ENCODE results near the gene EXOC6.

The EXOC6 gene

GRCh38 chr10:92822964-92823363, 25.4 kb upstream of the EXOC6 start:
- DNase-seq (ENCODE audit: low read depth, low spot score): no peak
- no peak overlapping the region for H3K4me3 ChIP-seq (ENCODE audit: low read depth, low read length)
- CTCF ChIA-PET: interaction anchor here (1.3 to 1.6 kb wide), 2 partner anchors 13 to 20 kb away, joined by 4 to 5 read pairs; no protein-coding TSS in a partner anchor
- TF ChIP-seq, protein P1, sequence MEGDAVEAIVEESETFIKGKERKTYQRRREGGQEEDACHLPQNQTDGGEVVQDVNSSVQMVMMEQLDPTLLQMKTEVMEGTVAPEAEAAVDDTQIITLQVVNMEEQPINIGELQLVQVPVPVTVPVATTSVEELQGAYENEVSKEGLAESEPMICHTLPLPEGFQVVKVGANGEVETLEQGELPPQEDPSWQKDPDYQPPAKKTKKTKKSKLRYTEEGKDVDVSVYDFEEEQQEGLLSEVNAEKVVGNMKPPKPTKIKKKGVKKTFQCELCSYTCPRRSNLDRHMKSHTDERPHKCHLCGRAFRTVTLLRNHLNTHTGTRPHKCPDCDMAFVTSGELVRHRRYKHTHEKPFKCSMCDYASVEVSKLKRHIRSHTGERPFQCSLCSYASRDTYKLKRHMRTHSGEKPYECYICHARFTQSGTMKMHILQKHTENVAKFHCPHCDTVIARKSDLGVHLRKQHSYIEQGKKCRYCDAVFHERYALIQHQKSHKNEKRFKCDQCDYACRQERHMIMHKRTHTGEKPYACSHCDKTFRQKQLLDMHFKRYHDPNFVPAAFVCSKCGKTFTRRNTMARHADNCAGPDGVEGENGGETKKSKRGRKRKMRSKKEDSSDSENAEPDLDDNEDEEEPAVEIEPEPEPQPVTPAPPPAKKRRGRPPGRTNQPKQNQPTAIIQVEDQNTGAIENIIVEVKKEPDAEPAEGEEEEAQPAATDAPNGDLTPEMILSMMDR (IDR thresholded peaks at IDR 0.05; ENCODE audit: insufficient read depth, low read length, missing control alignments): no peak
- POLR2A ChIA-PET: no interaction called here

GRCh38 chr10:92826061-92826460, 22.3 kb upstream of the EXOC6 start:
- DNase-seq (ENCODE audit: low read depth, low spot score): no peak
- TF ChIP-seq, protein P1 (IDR thresholded peaks at IDR 0.05; ENCODE audit: insufficient read depth, low read length, missing control alignments): no peak
- ChIA-PET POLR2A (no interaction called here), CTCF (no interaction called here)
- H3K4me3 ChIP-seq (ENCODE audit: low read depth, low read length): no peak overlapping the region

- ChIA-PET CTCF (no interaction called here), POLR2A (no interaction called here)
- H3K4me3 ChIP-seq (ENCODE audit: low read depth, low read length): no peak overlapping the region
- TF ChIP-seq, protein P1 (IDR thresholded peaks at IDR 0.05; ENCODE audit: insufficient read depth, low read length, missing control alignments): no peak
- no peak for DNase-seq (ENCODE audit: low read depth, low spot score)
Observed at GRCh38 chr10:92826504-92826903, 21.8 kb upstream of the EXOC6 start.

DNA sequence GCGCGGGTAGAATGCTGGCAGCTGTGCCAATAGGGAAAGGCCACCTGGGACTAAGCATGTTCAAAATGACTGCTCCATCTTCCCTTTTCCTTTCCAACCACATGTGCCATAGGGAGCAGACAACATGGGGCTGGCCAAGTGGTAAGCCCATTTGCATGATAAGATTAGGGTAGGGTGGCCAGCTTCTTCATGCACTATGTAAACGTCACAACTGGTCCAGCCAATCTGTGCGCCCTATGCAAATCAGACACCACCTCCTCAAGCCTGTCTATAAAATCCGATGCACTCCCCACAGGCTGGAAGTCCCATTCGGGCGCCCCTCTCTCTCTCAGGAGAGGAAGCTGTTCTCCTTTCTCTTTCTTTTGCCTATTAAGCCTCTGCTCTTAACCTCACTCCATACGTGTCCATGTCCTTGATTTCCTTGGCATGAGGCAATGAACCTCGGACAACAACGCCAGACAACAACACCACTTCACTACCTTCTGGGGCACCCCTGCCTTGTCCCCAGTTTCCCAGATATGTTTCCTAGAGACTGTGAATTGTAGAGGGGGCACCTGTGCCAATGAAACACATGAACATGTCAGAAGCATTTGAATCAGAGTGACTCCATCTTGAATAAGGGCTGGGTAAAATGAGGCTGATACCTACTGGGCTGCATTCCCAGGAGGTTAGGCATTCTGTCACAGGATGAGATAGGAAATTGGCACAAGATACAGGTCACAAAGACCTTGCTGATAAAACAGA, 19.1 kb upstream of the EXOC6 start:
- H3K4me3 ChIP-seq (ENCODE audit: low read depth, low read length): no peak overlapping the region
- ChIA-PET CTCF (interaction anchor here (2.1 kb wide), 1 partner anchor 13 kb away, joined by 11 read pairs; no protein-coding TSS in a partner anchor), POLR2A (no interaction called here)
- TF ChIP-seq, protein P1 (IDR thresholded peaks at IDR 0.05; ENCODE audit: insufficient read depth, low read length, missing control alignments): no peak
- DNase-seq (ENCODE audit: low read depth, low spot score): no peak

- POLR2A ChIA-PET: no interaction called here
- no peak for DNase-seq (ENCODE audit: low read depth, low spot score)
- CTCF ChIA-PET: no interaction called here
- H3K4me3 ChIP-seq (ENCODE audit: low read depth, low read length): no peak overlapping the region
- TF ChIP-seq, protein P1 (IDR thresholded peaks at IDR 0.05; ENCODE audit: insufficient read depth, low read length, missing control alignments): no peak
Observed at GRCh38 chr10:92829786-92830377, 18.4 kb upstream of the EXOC6 start.

DNA sequence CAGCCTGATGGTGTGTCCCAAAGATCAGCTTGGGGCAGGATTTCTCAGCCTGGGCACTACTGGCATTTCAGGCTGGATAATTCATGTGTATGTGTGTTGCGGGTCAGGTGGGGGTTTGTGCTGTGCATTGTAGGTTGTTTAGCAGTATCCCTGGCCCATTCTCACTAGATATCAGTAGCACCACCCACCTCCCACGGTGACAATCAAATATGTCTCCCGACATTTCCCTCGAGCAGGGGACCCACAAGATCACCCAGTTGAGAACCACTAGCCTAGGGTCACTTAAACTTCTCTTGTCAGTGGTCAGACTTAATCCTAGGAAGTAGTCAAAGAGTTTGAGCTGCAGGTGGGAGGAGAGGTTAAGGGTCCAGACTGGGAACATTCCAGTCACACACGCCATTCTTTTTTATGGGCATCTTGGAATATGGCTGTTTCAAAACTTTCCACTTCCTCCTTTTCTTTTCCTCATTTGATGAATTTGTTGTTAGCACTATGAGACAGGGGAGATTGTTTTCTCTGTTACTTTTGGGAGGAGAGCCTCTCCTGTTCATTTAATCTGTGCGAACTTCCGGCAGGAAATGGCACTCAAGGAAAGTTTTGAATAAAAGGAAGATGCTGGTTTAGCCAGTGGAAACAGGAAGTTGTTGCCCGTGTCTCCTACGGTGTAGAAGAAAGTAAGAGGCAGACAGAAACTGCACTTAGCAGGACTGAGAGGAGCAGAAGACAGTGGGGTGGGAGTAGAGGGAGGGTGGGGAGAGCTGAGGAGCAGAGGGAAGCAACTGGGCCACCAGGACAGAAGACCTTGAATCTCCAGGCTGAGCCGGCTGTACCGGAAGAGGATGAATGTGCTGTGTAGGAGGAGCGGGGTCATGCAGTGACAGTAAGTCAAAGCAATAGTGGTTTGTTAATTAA, 17.6 kb upstream of the EXOC6 start:
- TF ChIP-seq, protein P1 (IDR thresholded peaks at IDR 0.05; ENCODE audit: insufficient read depth, low read length, missing control alignments): no peak
- no peak overlapping the region for H3K4me3 ChIP-seq (ENCODE audit: low read depth, low read length)
- ChIA-PET CTCF (no interaction called here), POLR2A (no interaction called here)
- DNase-seq (ENCODE audit: low read depth, low spot score): no peak

Data from AG04449 (cell line).